Measurements from ENCODE around the gene DGKB.

The DGKB gene

GRCh38 chr7:14177876-14178275 is 724.7 kb downstream of the DGKB start:
- no peaks in the 10 kb centered on the region for H3K4me1 Mint-ChIP-seq
- H3K27me3 Mint-ChIP-seq (ENCODE audit: low read depth): no peaks in the 10 kb centered on the region
- no peaks in the 10 kb centered on the region for H3K36me3 Mint-ChIP-seq (ENCODE audit: low read depth)
- H3K4me3 Mint-ChIP-seq: no peak overlapping the region
- no peak for TF ChIP-seq CTCF (IDR thresholded peaks at IDR 0.05; ENCODE audit: unreplicated experiment in 3 of 3)
- no peaks in the 10 kb centered on the region for H3K9me3 Mint-ChIP-seq
- H3K27ac Mint-ChIP-seq: no peak overlapping the region

GRCh38 chr7:14170872-14171271 is 731.7 kb downstream of the DGKB start:
- Mint-ChIP-seq H3K36me3 (ENCODE audit: low read depth) (peaks cover 4% of the 10 kb centered on the region), H3K9me3 (peaks cover 18% of the 10 kb centered on the region), H3K4me3 (no peak overlapping the region), H3K4me1 (no peaks in the 10 kb centered on the region), H3K27me3 (ENCODE audit: low read depth) (no peaks in the 10 kb centered on the region), H3K27ac (no peak overlapping the region)
- no peak for TF ChIP-seq CTCF (IDR thresholded peaks at IDR 0.05; ENCODE audit: unreplicated experiment in 3 of 3)

GRCh38 chr7:14158111-14158510 is 744.4 kb downstream of the DGKB start:
- TF ChIP-seq CTCF (IDR thresholded peaks at IDR 0.05; ENCODE audit: unreplicated experiment in 3 of 3): no peak
- no peaks in the 10 kb centered on the region for H3K4me1 Mint-ChIP-seq
- no peaks in the 10 kb centered on the region for H3K27me3 Mint-ChIP-seq (ENCODE audit: low read depth)
- no peak overlapping the region for H3K27ac Mint-ChIP-seq
- no peaks in the 10 kb centered on the region for H3K36me3 Mint-ChIP-seq (ENCODE audit: low read depth)
- H3K4me3 Mint-ChIP-seq: no peak overlapping the region
- no peaks in the 10 kb centered on the region for H3K9me3 Mint-ChIP-seq

- no peaks in the 10 kb centered on the region for H3K27me3 Mint-ChIP-seq (ENCODE audit: low read depth)
- H3K36me3 Mint-ChIP-seq (ENCODE audit: low read depth): no peaks in the 10 kb centered on the region
- TF ChIP-seq CTCF (IDR thresholded peaks at IDR 0.05; ENCODE audit: unreplicated experiment in 3 of 3): no peak
- no peak overlapping the region for H3K27ac Mint-ChIP-seq
- no peak overlapping the region for H3K4me3 Mint-ChIP-seq
- no peaks in the 10 kb centered on the region for H3K9me3 Mint-ChIP-seq
- H3K4me1 Mint-ChIP-seq: no peaks in the 10 kb centered on the region
These were observed 746.1 kb downstream of the DGKB start for GRCh38 chr7:14156436-14156835.

GRCh38 chr7:14148974-14149373 is 753.6 kb downstream of the DGKB start:
- TF ChIP-seq CTCF (IDR thresholded peaks at IDR 0.05; ENCODE audit: unreplicated experiment in 3 of 3): no peak
- H3K36me3 Mint-ChIP-seq (ENCODE audit: low read depth): no peaks in the 10 kb centered on the region
- no peaks in the 10 kb centered on the region for H3K9me3 Mint-ChIP-seq
- H3K27ac Mint-ChIP-seq: no peak overlapping the region
- no peak overlapping the region for H3K4me3 Mint-ChIP-seq
- no peaks in the 10 kb centered on the region for H3K27me3 Mint-ChIP-seq (ENCODE audit: low read depth)
- no peaks in the 10 kb centered on the region for H3K4me1 Mint-ChIP-seq

- no peaks in the 10 kb centered on the region for H3K27me3 Mint-ChIP-seq (ENCODE audit: low read depth)
- H3K4me3 Mint-ChIP-seq: no peak overlapping the region
- H3K4me1 Mint-ChIP-seq: no peaks in the 10 kb centered on the region
- H3K27ac Mint-ChIP-seq: no peak overlapping the region
- TF ChIP-seq CTCF (IDR thresholded peaks at IDR 0.05; ENCODE audit: unreplicated experiment in 3 of 3): no peak
- H3K9me3 Mint-ChIP-seq: no peaks in the 10 kb centered on the region
- no peaks in the 10 kb centered on the region for H3K36me3 Mint-ChIP-seq (ENCODE audit: low read depth)
These were observed 755.0 kb downstream of the DGKB start for GRCh38 chr7:14147532-14147931.

All from nephron (organoid).